ENCODE data around the gene GOLGA3. TPM values are rescaled to one million over a fixed set of nuclear protein-coding genes. Genes with fewer than 3 reads are reported as not detected.

The GOLGA3 gene
- total and polyA plus RNA-seq, 9 of the 15 experiments (the other 6 are each of a cell fraction or from before 2014, with no cell fraction given) = 1.9 to 48.1 (median 18.4) TPM

- TF ChIP-seq CTCF (IDR thresholded peaks at IDR 0.05 in 2 of 3, conservative IDR thresholded peaks at IDR 0.05 in 1 of 3; ENCODE audit: insufficient read depth in 2 of 3, low read depth in 1 of 3, low read length in 3 of 3) = no peak
- TF ChIP-seq ETV6 (IDR thresholded peaks at IDR 0.05; ENCODE audit: borderline replicate concordance in 1 of 2, low read depth in 2 of 2, low read length in 1 of 2) = no peak
- no peak for TF ChIP-seq ETV6 (CRISPR knock-in tag; IDR thresholded peaks at IDR 0.05; ENCODE audit: borderline replicate concordance)
- TF ChIP-seq NONO (IDR thresholded peaks at IDR 0.05; ENCODE audit: low read depth in 2 of 2, low read length in 1 of 2) = no peak
- no peak for TF ChIP-seq ZNF589 (CRISPR knock-in tag; IDR thresholded peaks at IDR 0.05; ENCODE audit: low read depth)
Measured at GRCh38 chr12:132813443-132813842, 15.2 kb downstream of the GOLGA3 start (continued).

- Histone ChIP-seq H3K4me2 (ENCODE audit: insufficient read depth, low read length) (no peak overlapping the region), H3K9me1 (ENCODE audit: control insufficient read depth, insufficient read depth, low read length) (no peaks in the 10 kb centered on the region), H2AFZ (ENCODE audit: low read depth, low read length) (no peak overlapping the region), H3K27ac (ENCODE audit: extremely low read depth, low read depth, low read length) (no peak overlapping the region; the same call in 2 of the 3 replicates), H3K36me3 (ENCODE audit: control insufficient read depth, insufficient read depth, low read length) (peaks cover 66% of the 10 kb centered on the region), H3K27me3 (ENCODE audit: control insufficient read depth in 2 of 2, insufficient read depth in 2 of 2, low read length in 2 of 2) (no peaks in the 10 kb centered on the region), H3K79me2 (ENCODE audit: control insufficient read depth, insufficient read depth, low read length) (peaks cover 4% of the 10 kb centered on the region; the same call in 2 of the 3 replicates), H3K9ac (ENCODE audit: insufficient read depth in 1 of 2, low read depth in 2 of 2, low read length in 2 of 2) (no peak overlapping the region), H3K9me3 (replicated peaks; ENCODE audit: control insufficient read depth, insufficient read depth, low read depth, low read length) (no peaks in the 10 kb centered on the region), H4K20me1 (replicated peaks; ENCODE audit: control insufficient read depth, insufficient read depth, low read length) (0 out of 2 replicates have a peak, but pooled peaks cover 3% of the 10 kb centered on the region), H3K4me3 (no peak overlapping the region), H3K4me1 (replicated peaks in 1 of 2; ENCODE audit: control insufficient read depth in 2 of 2, insufficient read depth in 2 of 2, low read length in 2 of 2) (peaks cover 0 to 6% of the 10 kb centered on the region in 2 experiments; a peak in 3 of 5 replicates)
- ChIA-PET POLR2A (no interaction called here), CTCF (ENCODE audit: low intra/inter-chr PET ratio) (no interaction called here)
- FAIRE-seq (no peak), DNase-seq (ENCODE audit: extremely low read depth in 1 of 4, low spot score in 3 of 4) (no peak), ATAC-seq (no peak)
- no TSS peak for BruUV-seq (replicated peaks)
- 77% methylated on average over 8 of the region's 8 CpGs for WGBS (ENCODE audit: insufficient coverage, low coverage, missing lambda C conversion rate)
- intact Hi-C loops (cut with micrococcal nuclease) = no loop called here
- in situ Hi-C loops (cut with MboI) = no loop called here
- TF ChIP-seq TCF15 (CRISPR knock-in tag; IDR thresholded peaks at IDR 0.05) (no peak), FOSL1 (tag; conservative IDR thresholded peaks at IDR 0.05) (peak; percentile 57), GABPB1 (CRISPR knock-in tag; IDR thresholded peaks at IDR 0.05) (no peak), NFE2 (IDR thresholded peaks at IDR 0.05; ENCODE audit: low read depth) (0 out of 2 replicates have a peak, but pooled peaks have one; percentile 3), ZBTB43 (CRISPR knock-in tag; IDR thresholded peaks at IDR 0.05) (no peak), JUND (IDR thresholded peaks at IDR 0.05; ENCODE audit: borderline replicate concordance, low read depth, low read length) (no peak), JUND (tag; IDR thresholded peaks at IDR 0.05; ENCODE audit: borderline replicate concordance, low read depth, low read length) (0 out of 3 replicates have a peak, but pooled peaks have one; percentile 9), ZNF699 (CRISPR knock-in tag; IDR thresholded peaks at IDR 0.05; ENCODE audit: insufficient replicate concordance) (no peak), SIN3A (IDR thresholded peaks at IDR 0.05; ENCODE audit: borderline replicate concordance in 2 of 2, control insufficient read depth in 1 of 2, low read depth in 2 of 2, low read length in 2 of 2) (no peak), CCNT2 (IDR thresholded peaks at IDR 0.05; ENCODE audit: borderline replicate concordance, extremely low read depth, insufficient read length, low read depth, low read length) (no peak), ZNF274 (IDR thresholded peaks at IDR 0.05; ENCODE audit: borderline replicate concordance, low read depth, low read length) (no peak)
Measured at GRCh38 chr12:132812631-132813305, 15.9 kb downstream of the GOLGA3 start.
